ENCODE data around the gene BMP6. TPM values are rescaled to one million over a fixed set of nuclear protein-coding genes. Genes with fewer than 3 reads are reported as not detected.

Gene BMP6
- total RNA-seq, 1 donor: 1.7 TPM

GRCh38 chr6:7866526-7866925 lies 140.6 kb downstream of the BMP6 start:
- H3K4me3 ChIP-seq (ENCODE audit: low read depth, low read length): no peak overlapping the region
- no peak for TF ChIP-seq CTCF (IDR thresholded peaks at IDR 0.05; ENCODE audit: insufficient read depth, low read depth, low read length)

GRCh38 chr6:7868926-7869325 lies 143.0 kb downstream of the BMP6 start:
- TF ChIP-seq CTCF (IDR thresholded peaks at IDR 0.05; ENCODE audit: insufficient read depth, low read depth, low read length): no peak
- no peak for DNase-seq (ENCODE audit: low read depth)
- H3K4me3 ChIP-seq (ENCODE audit: low read depth, low read length): no peak overlapping the region

More at GRCh38 chr6:7866526-7866925, 140.6 kb downstream of the BMP6 start:
- DNase-seq (ENCODE audit: low read depth): no peak

- H3K4me3 ChIP-seq (ENCODE audit: low read depth, low read length): no peak overlapping the region
- TF ChIP-seq CTCF (IDR thresholded peaks at IDR 0.05; ENCODE audit: insufficient read depth, low read depth, low read length): no peak
- peak; percentile 29 for DNase-seq (ENCODE audit: low read depth)
Measured at GRCh38 chr6:7878401-7878964, 152.6 kb downstream of the BMP6 start.

GRCh38 chr6:7879043-7879442 lies 153.1 kb downstream of the BMP6 start:
- H3K4me3 ChIP-seq (ENCODE audit: low read depth, low read length): no peak overlapping the region
- TF ChIP-seq CTCF (IDR thresholded peaks at IDR 0.05; ENCODE audit: insufficient read depth, low read depth, low read length): no peak

GRCh38 chr6:7879579-7879978 lies 153.7 kb downstream of the BMP6 start:
- no peak overlapping the region for H3K4me3 ChIP-seq (ENCODE audit: low read depth, low read length)
- DNase-seq (ENCODE audit: low read depth): no peak
- TF ChIP-seq CTCF (IDR thresholded peaks at IDR 0.05; ENCODE audit: insufficient read depth, low read depth, low read length): no peak

More at GRCh38 chr6:7879043-7879442, 153.1 kb downstream of the BMP6 start:
- no peak for DNase-seq (ENCODE audit: low read depth)

GRCh38 chr6:7879980-7880717 lies 154.2 kb downstream of the BMP6 start:
- no peak overlapping the region for H3K4me3 ChIP-seq (ENCODE audit: low read depth, low read length)
- no peak for TF ChIP-seq CTCF (IDR thresholded peaks at IDR 0.05; ENCODE audit: insufficient read depth, low read depth, low read length)
- DNase-seq (ENCODE audit: low read depth): no peak
